AG09309 (cell line): ENCODE data around the gene ZNF253.
A peak's percentile ranks its signal among the peaks of the same experiment; 100 is the strongest.
"Not testable (repeated sequence)": the region's sequence is repeated elsewhere in the genome, so short reads cannot be mapped to it uniquely, and the experiment has no call there.

Experiments
- DNase-seq: peaks from one replicate; pipeline ENCODE4 v3.0.0-alpha.2; 2010; ENCODE audit warnings: low read depth
- H3K4me3 ChIP-seq: 2 replicates; pipeline ENCODE4 v1.5.1; 2011; ENCODE audit warnings: mild to moderate bottlenecking, low read depth, low read length, moderate library complexity; ENCODE audit not compliant: control insufficient read depth
- TF ChIP-seq, protein P1 (sequence below): IDR thresholded peaks from 2 replicates; pipeline ENCODE4 v1.5.1; 2011; ENCODE audit warnings: mild to moderate bottlenecking, low read depth, low read length, inconsistent platforms; ENCODE audit not compliant: insufficient read depth, control insufficient read depth; ENCODE audit errors: missing control alignments

The ZNF253 gene

DNA sequence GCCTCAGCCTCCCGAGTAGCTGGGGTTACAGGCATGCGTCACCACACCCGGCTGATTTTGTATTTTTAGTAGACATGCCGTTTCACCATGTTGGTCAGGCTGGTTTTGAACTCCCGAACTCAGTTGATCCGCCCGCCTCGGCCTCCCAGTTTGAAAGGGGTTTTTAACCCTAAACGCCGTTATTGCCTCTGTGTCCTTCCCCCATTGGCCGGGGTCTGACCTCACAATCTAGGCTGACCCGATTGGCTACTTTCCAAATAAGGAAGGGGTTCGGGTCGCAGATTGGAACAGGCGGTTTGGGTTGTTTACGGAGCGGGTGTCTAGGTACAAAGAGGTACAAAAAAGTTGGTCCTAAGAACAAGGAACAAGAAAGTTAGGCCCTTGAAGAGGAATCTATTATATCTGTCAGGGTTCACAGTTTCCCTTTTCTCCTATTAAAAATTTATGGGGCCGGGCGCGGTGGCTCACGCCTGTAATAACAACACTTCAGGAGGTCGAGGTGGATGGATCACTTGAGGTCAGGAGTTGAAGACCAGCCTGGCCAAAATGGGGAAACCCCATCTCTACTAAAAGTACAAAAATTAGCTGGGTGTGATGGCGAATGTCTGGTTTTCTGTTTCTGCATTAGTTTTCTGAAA, 1.0 kb downstream of the ZNF253 start:
- DNase-seq = no peak
- H3K4me3 ChIP-seq = peak overlapping the region; percentile 80
- TF ChIP-seq, protein P1, sequence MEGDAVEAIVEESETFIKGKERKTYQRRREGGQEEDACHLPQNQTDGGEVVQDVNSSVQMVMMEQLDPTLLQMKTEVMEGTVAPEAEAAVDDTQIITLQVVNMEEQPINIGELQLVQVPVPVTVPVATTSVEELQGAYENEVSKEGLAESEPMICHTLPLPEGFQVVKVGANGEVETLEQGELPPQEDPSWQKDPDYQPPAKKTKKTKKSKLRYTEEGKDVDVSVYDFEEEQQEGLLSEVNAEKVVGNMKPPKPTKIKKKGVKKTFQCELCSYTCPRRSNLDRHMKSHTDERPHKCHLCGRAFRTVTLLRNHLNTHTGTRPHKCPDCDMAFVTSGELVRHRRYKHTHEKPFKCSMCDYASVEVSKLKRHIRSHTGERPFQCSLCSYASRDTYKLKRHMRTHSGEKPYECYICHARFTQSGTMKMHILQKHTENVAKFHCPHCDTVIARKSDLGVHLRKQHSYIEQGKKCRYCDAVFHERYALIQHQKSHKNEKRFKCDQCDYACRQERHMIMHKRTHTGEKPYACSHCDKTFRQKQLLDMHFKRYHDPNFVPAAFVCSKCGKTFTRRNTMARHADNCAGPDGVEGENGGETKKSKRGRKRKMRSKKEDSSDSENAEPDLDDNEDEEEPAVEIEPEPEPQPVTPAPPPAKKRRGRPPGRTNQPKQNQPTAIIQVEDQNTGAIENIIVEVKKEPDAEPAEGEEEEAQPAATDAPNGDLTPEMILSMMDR = no peak

DNA sequence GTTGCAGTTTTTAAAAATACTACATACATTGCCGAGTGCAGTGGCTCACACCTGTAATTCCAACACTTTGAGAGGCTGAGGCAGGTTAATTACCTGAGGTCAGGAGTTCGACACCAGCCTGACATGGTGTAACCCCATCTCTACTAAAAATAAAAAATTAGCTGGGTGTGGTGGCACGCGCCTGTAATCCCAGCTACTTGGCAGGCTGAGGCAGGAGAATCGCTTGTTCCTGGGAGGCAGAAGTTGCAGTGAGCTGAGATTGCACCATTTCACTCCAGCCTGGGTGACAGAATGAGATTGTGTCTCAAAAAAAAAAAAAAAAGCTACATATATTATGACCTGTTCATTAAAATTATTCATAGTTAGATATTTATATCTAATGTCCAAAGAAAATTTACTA, 4.4 kb downstream of the ZNF253 start:
- DNase-seq, H3K4me3 ChIP-seq: not testable (repeated sequence)

DNA sequence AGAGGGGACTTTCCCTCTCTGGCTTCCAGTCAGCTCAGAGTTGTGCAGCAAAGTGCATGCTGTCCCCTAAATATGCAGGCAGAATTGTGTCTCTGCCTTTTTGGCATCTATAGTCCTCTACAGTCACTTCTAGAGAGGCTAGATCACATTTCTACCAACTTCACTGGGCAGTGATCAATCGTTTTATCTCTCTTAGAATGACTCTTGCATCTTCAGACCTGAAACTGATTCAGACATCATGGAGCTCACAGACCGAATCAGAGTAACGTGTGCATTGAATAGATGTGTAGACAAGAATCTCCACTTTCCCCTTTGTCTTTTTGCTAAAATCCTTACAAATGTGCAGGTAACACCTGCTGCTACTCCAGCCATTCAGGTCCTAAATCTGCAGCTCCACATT, 6.2 kb downstream of the ZNF253 start:
- TF ChIP-seq, protein P1 = no peak
- no peak for DNase-seq
- H3K4me3 ChIP-seq = no peak overlapping the region

DNA sequence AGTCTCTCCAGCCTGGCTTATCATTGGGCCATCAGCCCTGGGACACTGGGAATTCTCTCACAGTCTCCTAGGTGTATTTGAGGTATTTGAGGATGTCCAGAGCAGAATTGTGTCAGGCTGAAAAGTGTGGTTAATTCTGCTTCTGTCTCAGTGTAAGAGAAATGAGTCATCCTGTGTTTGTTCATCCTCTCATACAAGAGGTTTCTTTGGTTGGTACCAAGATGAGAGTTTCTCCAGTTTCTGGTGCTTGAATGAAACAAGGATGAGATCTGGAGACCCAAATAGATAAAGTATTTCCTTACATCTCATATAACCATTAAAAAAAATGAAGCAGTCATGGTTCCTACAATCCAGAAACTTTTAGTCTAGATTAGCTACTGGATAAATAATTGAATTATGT, 7.7 kb downstream of the ZNF253 start:
- H3K4me3 ChIP-seq = no peak overlapping the region
- DNase-seq = no peak
- TF ChIP-seq, protein P1 = no peak

DNA sequence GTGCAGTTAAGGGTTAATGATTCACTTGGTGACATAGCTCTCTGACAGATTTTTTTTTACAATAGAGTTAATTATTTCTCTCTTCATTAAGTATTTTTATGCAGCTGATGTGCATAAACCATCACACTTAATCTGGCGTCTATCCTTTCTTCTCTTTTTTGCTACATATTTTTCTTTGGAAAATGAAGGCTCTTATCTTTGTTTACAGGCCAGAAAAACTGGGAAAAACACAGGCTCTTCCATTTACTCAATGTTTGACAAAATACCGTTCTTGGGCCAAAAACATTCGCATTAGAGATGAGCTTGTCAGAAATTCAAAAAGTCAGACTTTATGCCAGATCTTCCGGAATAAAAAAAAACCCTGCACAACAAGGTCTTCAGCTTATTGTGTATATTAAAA, 12.0 kb downstream of the ZNF253 start:
- TF ChIP-seq, protein P1 = no peak

DNA sequence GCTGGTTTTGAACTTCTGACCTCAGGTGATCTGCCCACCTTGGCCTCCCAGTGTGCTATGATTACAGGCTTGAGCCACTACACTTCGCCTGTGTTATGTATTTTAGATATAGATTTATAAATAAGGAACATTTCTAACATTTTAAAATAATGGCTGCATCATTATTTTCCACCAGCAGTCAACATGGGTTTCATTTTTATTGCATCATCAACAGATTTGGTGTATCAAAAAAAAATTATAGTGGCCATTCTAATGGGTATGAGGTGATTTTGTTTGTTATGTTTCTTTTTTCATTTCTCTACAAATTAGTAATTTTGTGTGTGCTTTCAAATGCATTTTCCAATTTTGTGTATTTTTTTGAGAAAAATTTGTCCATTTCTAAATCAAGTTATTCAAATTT, 18.9 kb downstream of the ZNF253 start:
- DNase-seq = no peak
- H3K4me3 ChIP-seq = no peak overlapping the region
- TF ChIP-seq, protein P1 = no peak

More for the DNA sequence above, 12.0 kb downstream of the ZNF253 start:
- H3K4me3 ChIP-seq = no peak overlapping the region
- no peak for DNase-seq

DNA sequence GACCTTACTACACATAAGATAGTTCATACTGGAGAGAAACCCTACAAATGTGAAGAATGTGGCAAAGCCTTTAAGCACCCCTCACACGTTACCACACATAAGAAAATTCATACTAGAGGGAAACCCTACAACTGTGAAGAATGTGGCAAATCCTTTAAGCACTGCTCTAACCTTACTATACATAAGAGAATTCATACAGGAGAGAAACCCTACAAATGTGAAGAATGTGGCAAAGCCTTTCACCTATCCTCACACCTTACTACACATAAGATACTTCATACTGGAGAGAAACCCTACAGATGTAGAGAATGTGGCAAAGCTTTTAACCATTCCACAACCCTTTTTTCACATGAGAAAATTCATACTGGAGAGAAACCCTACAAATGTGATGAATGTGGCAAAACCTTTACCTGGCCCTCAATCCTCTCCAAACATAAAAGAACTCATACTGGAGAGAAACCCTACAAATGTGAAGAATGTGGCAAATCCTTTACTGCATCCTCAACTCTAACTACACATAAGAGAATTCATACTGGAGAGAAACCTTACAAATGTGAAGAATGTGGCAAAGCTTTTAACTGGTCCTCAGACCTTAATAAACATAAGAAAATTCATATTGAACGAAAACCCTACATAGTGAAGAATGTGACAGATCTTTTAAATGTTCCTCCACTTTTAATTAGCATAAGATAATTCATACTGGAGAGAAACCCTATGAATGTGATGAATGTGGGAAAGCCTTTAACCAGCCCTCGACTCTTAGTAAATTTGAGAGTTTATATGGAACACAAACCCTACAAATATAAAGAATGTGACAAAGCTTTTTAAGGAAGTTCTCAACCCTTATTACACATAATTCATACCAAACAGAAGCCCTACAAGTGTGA, 26.6 kb downstream of the ZNF253 start:
- DNase-seq, H3K4me3 ChIP-seq: not testable (repeated sequence)
